ENCODE measurements around the gene NUAK1.

NUAK1 gene

GRCh38 chr12:106042037-106042436, 96.7 kb downstream of the NUAK1 start:
- Mint-ChIP-seq H3K4me3 (no peak overlapping the region), H3K9me3 (no peaks in the 10 kb centered on the region), H3K36me3 (ENCODE audit: low read depth) (no peaks in the 10 kb centered on the region), H3K4me1 (ENCODE audit: low read depth) (no peaks in the 10 kb centered on the region), H3K27ac (no peak overlapping the region), H3K27me3 (peaks cover 9% of the 10 kb centered on the region)

- H3K27me3 Mint-ChIP-seq = peaks cover 9% of the 10 kb centered on the region
- no peaks in the 10 kb centered on the region for H3K9me3 Mint-ChIP-seq
- no peak overlapping the region for H3K27ac Mint-ChIP-seq
- H3K4me1 Mint-ChIP-seq (ENCODE audit: low read depth) = no peaks in the 10 kb centered on the region
- no peak overlapping the region for H3K4me3 Mint-ChIP-seq
- no peaks in the 10 kb centered on the region for H3K36me3 Mint-ChIP-seq (ENCODE audit: low read depth)
Observed at GRCh38 chr12:106040521-106040920, 98.2 kb downstream of the NUAK1 start.

- Mint-ChIP-seq H3K27ac (no peak overlapping the region), H3K36me3 (ENCODE audit: low read depth) (no peaks in the 10 kb centered on the region), H3K4me3 (no peak overlapping the region), H3K4me1 (ENCODE audit: low read depth) (no peaks in the 10 kb centered on the region), H3K27me3 (peaks cover 9% of the 10 kb centered on the region), H3K9me3 (no peaks in the 10 kb centered on the region)
Observed at GRCh38 chr12:106039646-106040404, 98.9 kb downstream of the NUAK1 start.

GRCh38 chr12:106039242-106039641, 99.5 kb downstream of the NUAK1 start:
- Mint-ChIP-seq H3K9me3 (no peaks in the 10 kb centered on the region), H3K4me1 (ENCODE audit: low read depth) (no peaks in the 10 kb centered on the region), H3K27me3 (peaks cover 9% of the 10 kb centered on the region), H3K27ac (no peak overlapping the region), H3K4me3 (no peak overlapping the region), H3K36me3 (ENCODE audit: low read depth) (no peaks in the 10 kb centered on the region)

- Mint-ChIP-seq H3K27ac (no peak overlapping the region), H3K36me3 (ENCODE audit: low read depth) (no peaks in the 10 kb centered on the region), H3K27me3 (no peaks in the 10 kb centered on the region), H3K9me3 (no peaks in the 10 kb centered on the region), H3K4me1 (ENCODE audit: low read depth) (no peaks in the 10 kb centered on the region), H3K4me3 (no peak overlapping the region)
Observed at GRCh38 chr12:106037524-106038298, 101.0 kb downstream of the NUAK1 start.

- H3K4me1 Mint-ChIP-seq (ENCODE audit: low read depth) = no peaks in the 10 kb centered on the region
- H3K36me3 Mint-ChIP-seq (ENCODE audit: low read depth) = no peaks in the 10 kb centered on the region
- H3K4me3 Mint-ChIP-seq = no peak overlapping the region
- H3K27me3 Mint-ChIP-seq = no peaks in the 10 kb centered on the region
- H3K9me3 Mint-ChIP-seq = no peaks in the 10 kb centered on the region
- H3K27ac Mint-ChIP-seq = no peak overlapping the region
Observed at GRCh38 chr12:106035421-106035820, 103.3 kb downstream of the NUAK1 start.

- Mint-ChIP-seq H3K27me3 (no peaks in the 10 kb centered on the region), H3K9me3 (no peaks in the 10 kb centered on the region), H3K36me3 (ENCODE audit: low read depth) (no peaks in the 10 kb centered on the region), H3K27ac (no peak overlapping the region), H3K4me3 (no peak overlapping the region), H3K4me1 (ENCODE audit: low read depth) (no peaks in the 10 kb centered on the region)
Observed at GRCh38 chr12:106034316-106034715, 104.4 kb downstream of the NUAK1 start.

GRCh38 chr12:106033161-106033675, 105.5 kb downstream of the NUAK1 start:
- Mint-ChIP-seq H3K4me1 (ENCODE audit: low read depth) (no peaks in the 10 kb centered on the region), H3K4me3 (no peak overlapping the region), H3K36me3 (ENCODE audit: low read depth) (no peaks in the 10 kb centered on the region), H3K9me3 (no peaks in the 10 kb centered on the region), H3K27me3 (peaks cover 3% of the 10 kb centered on the region), H3K27ac (no peak overlapping the region)

GRCh38 chr12:106032623-106032925, 106.2 kb downstream of the NUAK1 start:
- H3K9me3 Mint-ChIP-seq = no peaks in the 10 kb centered on the region
- no peaks in the 10 kb centered on the region for H3K36me3 Mint-ChIP-seq (ENCODE audit: low read depth)
- H3K4me3 Mint-ChIP-seq = no peak overlapping the region
- H3K27me3 Mint-ChIP-seq = peaks cover 8% of the 10 kb centered on the region
- no peaks in the 10 kb centered on the region for H3K4me1 Mint-ChIP-seq (ENCODE audit: low read depth)
- no peak overlapping the region for H3K27ac Mint-ChIP-seq

GRCh38 chr12:106031761-106032622, 106.8 kb downstream of the NUAK1 start:
- no peaks in the 10 kb centered on the region for H3K4me1 Mint-ChIP-seq (ENCODE audit: low read depth)
- H3K27me3 Mint-ChIP-seq = peaks cover 8% of the 10 kb centered on the region
- H3K36me3 Mint-ChIP-seq (ENCODE audit: low read depth) = no peaks in the 10 kb centered on the region
- no peak overlapping the region for H3K27ac Mint-ChIP-seq
- no peak overlapping the region for H3K4me3 Mint-ChIP-seq
- H3K9me3 Mint-ChIP-seq = no peaks in the 10 kb centered on the region

- Mint-ChIP-seq H3K27me3 (peaks cover 11% of the 10 kb centered on the region), H3K4me3 (no peak overlapping the region), H3K4me1 (ENCODE audit: low read depth) (no peaks in the 10 kb centered on the region), H3K36me3 (ENCODE audit: low read depth) (no peaks in the 10 kb centered on the region), H3K27ac (no peak overlapping the region), H3K9me3 (no peaks in the 10 kb centered on the region)
Observed at GRCh38 chr12:106030210-106031071, 108.3 kb downstream of the NUAK1 start.

- Mint-ChIP-seq H3K4me3 (no peak overlapping the region), H3K27me3 (peaks cover 11% of the 10 kb centered on the region), H3K27ac (no peak overlapping the region), H3K4me1 (ENCODE audit: low read depth) (no peaks in the 10 kb centered on the region), H3K36me3 (ENCODE audit: low read depth) (no peaks in the 10 kb centered on the region), H3K9me3 (no peaks in the 10 kb centered on the region)
Observed at GRCh38 chr12:106029532-106029931, 109.2 kb downstream of the NUAK1 start.

GRCh38 chr12:106027911-106028310, 110.8 kb downstream of the NUAK1 start:
- no peak overlapping the region for H3K4me3 Mint-ChIP-seq
- peaks cover 11% of the 10 kb centered on the region for H3K27me3 Mint-ChIP-seq
- no peak overlapping the region for H3K27ac Mint-ChIP-seq
- peaks cover 2% of the 10 kb centered on the region for H3K9me3 Mint-ChIP-seq
- no peaks in the 10 kb centered on the region for H3K36me3 Mint-ChIP-seq (ENCODE audit: low read depth)
- H3K4me1 Mint-ChIP-seq (ENCODE audit: low read depth) = no peaks in the 10 kb centered on the region

- Mint-ChIP-seq H3K27me3 (peaks cover 11% of the 10 kb centered on the region), H3K36me3 (ENCODE audit: low read depth) (no peaks in the 10 kb centered on the region), H3K9me3 (peaks cover 4% of the 10 kb centered on the region), H3K4me3 (no peak overlapping the region), H3K27ac (no peak overlapping the region), H3K4me1 (ENCODE audit: low read depth) (no peaks in the 10 kb centered on the region)
Observed at GRCh38 chr12:106027286-106027685, 111.5 kb downstream of the NUAK1 start.
